ENCODE data around the gene CDH3. TPM values are rescaled to one million over a fixed set of nuclear protein-coding genes. Genes with fewer than 3 reads are reported as not detected.

CDH3 gene
- total and polyA plus RNA-seq, 10 of the 15 experiments (the other 5 are each of a cell fraction or from before 2014, with no cell fraction given): 0.05 to 0.44 (median 0.12) TPM; not detected in 5

DNA sequence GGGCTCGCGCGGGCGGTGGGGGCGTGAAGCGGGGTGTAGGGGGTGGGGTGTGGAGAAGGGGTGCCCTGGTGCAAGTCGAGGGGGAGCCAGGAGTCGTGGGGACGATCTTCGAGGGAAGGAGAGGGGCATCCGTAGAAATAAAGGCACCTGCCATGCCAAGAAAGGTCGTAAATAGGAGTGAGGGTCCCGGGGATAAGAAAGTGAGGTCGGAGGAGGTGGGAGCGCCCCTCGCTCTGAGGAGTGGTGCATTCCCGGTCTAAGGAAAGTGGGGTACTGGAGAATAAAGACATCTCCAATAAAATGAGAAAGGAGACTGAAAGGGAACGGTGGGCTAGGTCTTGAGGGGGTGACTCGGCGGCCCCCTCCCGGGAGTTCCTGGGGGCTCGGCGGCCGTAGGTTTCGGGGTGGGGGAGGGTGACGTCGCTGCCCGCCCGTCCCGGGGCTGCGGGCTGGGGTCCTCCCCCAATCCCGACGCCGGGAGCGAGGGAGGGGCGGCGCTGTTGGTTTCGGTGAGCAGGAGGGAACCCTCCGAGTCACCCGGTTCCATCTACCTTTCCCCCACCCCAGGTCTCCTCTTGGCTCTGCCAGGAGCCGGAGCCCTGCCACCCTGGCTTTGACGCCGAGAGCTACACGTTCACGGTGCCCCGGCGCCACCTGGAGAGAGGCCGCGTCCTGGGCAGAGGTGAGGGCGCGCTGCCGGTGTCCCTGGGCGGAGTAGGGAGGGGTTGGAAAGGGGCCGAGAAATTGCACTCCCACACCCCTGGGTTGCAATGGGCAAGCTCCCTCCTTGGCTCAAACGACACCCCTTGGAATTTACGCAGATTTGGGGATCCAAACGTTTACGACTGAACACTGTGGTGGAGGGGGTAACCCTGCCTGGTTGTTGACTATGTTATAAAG is 92.9 kb downstream of the CDH3 start:
- Histone ChIP-seq H3K36me3 (ENCODE audit: control insufficient read depth in 2 of 2, insufficient read depth in 2 of 2, low read length in 1 of 2) (no peaks in the 10 kb centered on the region), H3K27ac (ENCODE audit: control insufficient read depth, insufficient read depth) (no peak overlapping the region), H3K9me3 (replicated peaks; ENCODE audit: control insufficient read depth, insufficient read depth, low read length) (no peaks in the 10 kb centered on the region; the same call in 2 of the 3 replicates), H3K9ac (ENCODE audit: control insufficient read depth, insufficient read depth, low read length) (no peak overlapping the region), H3K79me2 (ENCODE audit: control insufficient read depth, insufficient read depth, low read length) (no peaks in the 10 kb centered on the region), H2AFZ (ENCODE audit: control insufficient read depth, low read depth, low read length) (no peak overlapping the region), H3K4me3 (no peak overlapping the region), H3K27me3 (replicated peaks in 1 of 2; ENCODE audit: control insufficient read depth in 2 of 2, insufficient read depth in 2 of 2, low read length in 1 of 2) (no peaks in the 10 kb centered on the region; a peak in 1 of 4 replicates), H4K20me1 (ENCODE audit: control insufficient read depth, insufficient read depth) (no peaks in the 10 kb centered on the region), H3K4me2 (ENCODE audit: control insufficient read depth, insufficient read depth) (no peak overlapping the region), H3K4me1 (ENCODE audit: control insufficient read depth, insufficient read depth, low read length) (peaks cover 21% of the 10 kb centered on the region)
- in situ Hi-C loops (cut with MboI) (no loop called here), intact Hi-C loops (cut with micrococcal nuclease; ENCODE audit: unreplicated experiment) (no loop called here)
- no peak for DNase-seq (ENCODE audit: low read depth, low spot score)
- 64% methylated on average over 49 of the region's 58 CpGs for WGBS (ENCODE audit: insufficient coverage, insufficient replicate concordance, low lambda C conversion rate, missing lambda C conversion rate)
- ChIA-PET CTCF (no interaction called here), SMC1A (ENCODE audit: uncharacterized antibody, unreplicated experiment) (interaction anchor here (1.2 to 4.3 kb wide), 2 partner anchors 17 to 19 kb away, joined by 4 to 24 read pairs; no protein-coding TSS in a partner anchor), RAD21 (ENCODE audit: unreplicated experiment) (interaction anchor here (1.3 kb wide), 1 partner anchor 16 kb away, joined by 3 read pairs; no protein-coding TSS in a partner anchor), POLR2A (interaction anchor here (1.1 kb wide), 1 partner anchor 24 kb away, joined by 6 read pairs; no protein-coding TSS in a partner anchor)
- no TSS peak for BruUV-seq (replicated peaks)
- no peak for FAIRE-seq
- no peak for ATAC-seq
- TF ChIP-seq EZH2 (IDR thresholded peaks at IDR 0.05; ENCODE audit: borderline replicate concordance, control insufficient read depth, low read depth, low read length): no peak
- TF ChIP-seq, protein P1, sequence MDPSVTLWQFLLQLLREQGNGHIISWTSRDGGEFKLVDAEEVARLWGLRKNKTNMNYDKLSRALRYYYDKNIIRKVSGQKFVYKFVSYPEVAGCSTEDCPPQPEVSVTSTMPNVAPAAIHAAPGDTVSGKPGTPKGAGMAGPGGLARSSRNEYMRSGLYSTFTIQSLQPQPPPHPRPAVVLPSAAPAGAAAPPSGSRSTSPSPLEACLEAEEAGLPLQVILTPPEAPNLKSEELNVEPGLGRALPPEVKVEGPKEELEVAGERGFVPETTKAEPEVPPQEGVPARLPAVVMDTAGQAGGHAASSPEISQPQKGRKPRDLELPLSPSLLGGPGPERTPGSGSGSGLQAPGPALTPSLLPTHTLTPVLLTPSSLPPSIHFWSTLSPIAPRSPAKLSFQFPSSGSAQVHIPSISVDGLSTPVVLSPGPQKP (IDR thresholded peaks at IDR 0.05; ENCODE audit: low read depth, low read length): no peak
- TF ChIP-seq, protein P2, sequence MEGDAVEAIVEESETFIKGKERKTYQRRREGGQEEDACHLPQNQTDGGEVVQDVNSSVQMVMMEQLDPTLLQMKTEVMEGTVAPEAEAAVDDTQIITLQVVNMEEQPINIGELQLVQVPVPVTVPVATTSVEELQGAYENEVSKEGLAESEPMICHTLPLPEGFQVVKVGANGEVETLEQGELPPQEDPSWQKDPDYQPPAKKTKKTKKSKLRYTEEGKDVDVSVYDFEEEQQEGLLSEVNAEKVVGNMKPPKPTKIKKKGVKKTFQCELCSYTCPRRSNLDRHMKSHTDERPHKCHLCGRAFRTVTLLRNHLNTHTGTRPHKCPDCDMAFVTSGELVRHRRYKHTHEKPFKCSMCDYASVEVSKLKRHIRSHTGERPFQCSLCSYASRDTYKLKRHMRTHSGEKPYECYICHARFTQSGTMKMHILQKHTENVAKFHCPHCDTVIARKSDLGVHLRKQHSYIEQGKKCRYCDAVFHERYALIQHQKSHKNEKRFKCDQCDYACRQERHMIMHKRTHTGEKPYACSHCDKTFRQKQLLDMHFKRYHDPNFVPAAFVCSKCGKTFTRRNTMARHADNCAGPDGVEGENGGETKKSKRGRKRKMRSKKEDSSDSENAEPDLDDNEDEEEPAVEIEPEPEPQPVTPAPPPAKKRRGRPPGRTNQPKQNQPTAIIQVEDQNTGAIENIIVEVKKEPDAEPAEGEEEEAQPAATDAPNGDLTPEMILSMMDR (IDR thresholded peaks at IDR 0.05 in 2 of 3, conservative IDR thresholded peaks at IDR 0.05 in 1 of 3; ENCODE audit: control insufficient read depth in 2 of 3, extremely low read depth in 1 of 3, insufficient read depth in 1 of 3, low read depth in 3 of 3, low read length in 3 of 3): no peak
- TF ChIP-seq, protein P3, sequence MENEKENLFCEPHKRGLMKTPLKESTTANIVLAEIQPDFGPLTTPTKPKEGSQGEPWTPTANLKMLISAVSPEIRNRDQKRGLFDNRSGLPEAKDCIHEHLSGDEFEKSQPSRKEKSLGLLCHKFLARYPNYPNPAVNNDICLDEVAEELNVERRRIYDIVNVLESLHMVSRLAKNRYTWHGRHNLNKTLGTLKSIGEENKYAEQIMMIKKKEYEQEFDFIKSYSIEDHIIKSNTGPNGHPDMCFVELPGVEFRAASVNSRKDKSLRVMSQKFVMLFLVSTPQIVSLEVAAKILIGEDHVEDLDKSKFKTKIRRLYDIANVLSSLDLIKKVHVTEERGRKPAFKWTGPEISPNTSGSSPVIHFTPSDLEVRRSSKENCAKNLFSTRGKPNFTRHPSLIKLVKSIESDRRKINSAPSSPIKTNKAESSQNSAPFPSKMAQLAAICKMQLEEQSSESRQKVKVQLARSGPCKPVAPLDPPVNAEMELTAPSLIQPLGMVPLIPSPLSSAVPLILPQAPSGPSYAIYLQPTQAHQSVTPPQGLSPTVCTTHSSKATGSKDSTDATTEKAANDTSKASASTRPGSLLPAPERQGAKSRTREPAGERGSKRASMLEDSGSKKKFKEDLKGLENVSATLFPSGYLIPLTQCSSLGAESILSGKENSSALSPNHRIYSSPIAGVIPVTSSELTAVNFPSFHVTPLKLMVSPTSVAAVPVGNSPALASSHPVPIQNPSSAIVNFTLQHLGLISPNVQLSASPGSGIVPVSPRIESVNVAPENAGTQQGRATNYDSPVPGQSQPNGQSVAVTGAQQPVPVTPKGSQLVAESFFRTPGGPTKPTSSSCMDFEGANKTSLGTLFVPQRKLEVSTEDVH (IDR thresholded peaks at IDR 0.05; ENCODE audit: low read depth, partially characterized antibody): no peak
- no peak for TF ChIP-seq ESRRA (IDR thresholded peaks at IDR 0.05; ENCODE audit: low read length)
- no peak for TF ChIP-seq RELA (IDR thresholded peaks at IDR 0.05; ENCODE audit: borderline replicate concordance, partially characterized antibody)
- no peak for TF ChIP-seq ZNF207 (IDR thresholded peaks at IDR 0.05; ENCODE audit: borderline replicate concordance)
- no peak for TF ChIP-seq FOS (IDR thresholded peaks at IDR 0.05; ENCODE audit: borderline replicate concordance, extremely low read depth, insufficient read length)
- TF ChIP-seq, protein P4, sequence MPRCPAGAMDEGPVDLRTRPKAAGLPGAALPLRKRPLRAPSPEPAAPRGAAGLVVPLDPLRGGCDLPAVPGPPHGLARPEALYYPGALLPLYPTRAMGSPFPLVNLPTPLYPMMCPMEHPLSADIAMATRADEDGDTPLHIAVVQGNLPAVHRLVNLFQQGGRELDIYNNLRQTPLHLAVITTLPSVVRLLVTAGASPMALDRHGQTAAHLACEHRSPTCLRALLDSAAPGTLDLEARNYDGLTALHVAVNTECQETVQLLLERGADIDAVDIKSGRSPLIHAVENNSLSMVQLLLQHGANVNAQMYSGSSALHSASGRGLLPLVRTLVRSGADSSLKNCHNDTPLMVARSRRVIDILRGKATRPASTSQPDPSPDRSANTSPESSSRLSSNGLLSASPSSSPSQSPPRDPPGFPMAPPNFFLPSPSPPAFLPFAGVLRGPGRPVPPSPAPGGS (IDR thresholded peaks at IDR 0.05; ENCODE audit: borderline replicate concordance, insufficient read depth, low read depth, low read length, poor library complexity, severe bottlenecking): no peak
- no peak for TF ChIP-seq SPI1 (IDR thresholded peaks at IDR 0.05; ENCODE audit: borderline replicate concordance, insufficient read depth, low read depth, low read length)
